Stimulated activated CD4-positive, alpha-beta T cell treated with anti-CD3 and anti-CD28 coated beads, Interleukin-1b, Interleukin-23, amount 100 ng/mL, for 48 hours (primary cell): Measurements from ENCODE around the gene ANKS3.
A peak's percentile ranks its signal among the peaks of the same experiment; 100 is the strongest.
"Not testable (repeated sequence)": the region's sequence is repeated elsewhere in the genome, so short reads cannot be mapped to it uniquely, and the experiment has no call there.

Experiments
- DNase-seq: peaks from one replicate; pipeline ENCODE4 v3.0.0-alpha.2; 2020

The ANKS3 gene

GRCh38 chr16:4752351-4753100 is 18.5 kb upstream of the ANKS3 start:
- DNase-seq, result no peak

DNA sequence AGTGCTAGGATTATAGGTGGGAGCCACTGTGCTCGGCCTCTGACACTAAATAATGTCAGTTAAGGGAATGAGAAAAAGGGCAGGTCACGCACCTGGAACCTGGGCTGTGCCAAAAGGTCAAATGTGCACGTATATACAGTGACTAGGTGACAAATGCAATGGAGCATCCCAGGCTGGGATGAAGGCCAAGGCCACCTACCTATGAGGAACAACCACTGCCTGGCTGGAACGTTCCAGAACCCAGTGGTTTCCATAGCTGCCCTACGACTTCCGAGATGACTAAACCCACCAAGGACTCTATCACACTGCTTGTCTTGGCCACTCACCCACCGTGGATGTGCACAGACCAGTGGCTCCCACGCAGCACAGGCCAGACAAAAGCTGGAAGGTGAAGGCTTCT is 16.8 kb upstream of the ANKS3 start:
- no peak for DNase-seq

DNA sequence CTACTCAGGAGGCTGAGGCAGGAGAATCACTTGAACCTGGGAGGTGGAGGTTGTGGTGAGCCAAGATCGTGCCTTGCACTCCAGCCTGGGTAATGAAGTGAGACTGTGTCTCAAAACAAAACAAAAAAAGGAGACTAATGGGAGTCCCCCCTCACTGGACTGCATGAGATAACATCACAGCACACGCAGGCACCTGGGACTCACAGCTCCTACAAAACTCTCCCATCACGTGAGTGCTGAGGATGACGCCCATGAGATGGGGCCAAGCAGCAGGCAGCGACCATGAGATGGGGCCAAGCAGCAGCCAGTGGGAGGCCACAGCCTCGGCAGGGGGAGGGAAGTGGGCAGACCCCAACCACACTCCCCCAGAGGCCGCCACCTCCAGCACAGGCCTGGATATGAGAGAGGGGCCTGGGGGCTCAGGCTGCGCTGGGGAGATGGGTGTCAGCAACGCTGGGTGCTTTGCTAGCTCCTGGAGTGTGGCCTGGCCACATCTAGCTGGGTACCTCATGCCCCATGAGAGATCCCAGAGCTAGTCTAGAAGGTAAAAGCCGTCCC is 15.7 kb upstream of the ANKS3 start:
- DNase-seq, result no peak

- no peak for DNase-seq
Measured at GRCh38 chr16:4748682-4749411, 14.8 kb upstream of the ANKS3 start.

- DNase-seq, result no peak
Measured at GRCh38 chr16:4747906-4748681, 14.0 kb upstream of the ANKS3 start.

- no peak for DNase-seq
Measured at GRCh38 chr16:4746991-4747574, 13.0 kb upstream of the ANKS3 start.

DNA sequence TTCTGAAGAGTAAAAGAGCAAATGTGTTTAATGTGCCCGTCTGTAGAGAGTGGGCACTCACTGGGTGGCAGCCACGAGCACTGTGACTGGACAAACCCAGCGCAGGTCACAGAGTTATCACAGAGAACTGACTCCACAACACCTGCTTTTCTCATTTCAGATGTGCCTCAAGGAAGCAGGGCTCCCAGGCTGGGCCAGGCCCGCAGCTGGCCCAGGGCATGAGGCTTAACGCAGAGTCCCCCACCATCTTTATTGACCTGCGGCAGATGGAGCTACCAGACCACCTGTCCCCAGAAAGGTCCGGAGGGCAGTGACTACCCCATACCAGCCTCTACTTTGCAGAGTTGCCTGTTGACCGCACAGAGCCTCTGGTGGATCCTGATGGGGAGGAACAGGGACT is 12.1 kb upstream of the ANKS3 start:
- DNase-seq, result no peak

DNA sequence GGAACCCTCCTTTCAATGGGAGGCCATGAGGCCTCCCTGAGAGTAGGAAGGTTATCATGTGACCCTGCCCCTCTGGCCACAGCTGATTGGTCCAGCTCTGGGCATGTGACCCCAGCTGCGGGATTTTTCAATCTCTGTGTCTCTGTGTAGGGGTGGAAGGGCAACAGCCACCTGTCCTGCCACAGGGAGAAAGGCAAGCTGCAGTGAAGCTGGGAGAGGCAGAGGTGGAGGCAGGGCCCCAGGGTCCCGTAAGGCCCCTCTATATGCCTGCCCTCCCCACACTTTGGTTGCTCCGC is 11.2 kb upstream of the ANKS3 start:
- no peak for DNase-seq

DNA sequence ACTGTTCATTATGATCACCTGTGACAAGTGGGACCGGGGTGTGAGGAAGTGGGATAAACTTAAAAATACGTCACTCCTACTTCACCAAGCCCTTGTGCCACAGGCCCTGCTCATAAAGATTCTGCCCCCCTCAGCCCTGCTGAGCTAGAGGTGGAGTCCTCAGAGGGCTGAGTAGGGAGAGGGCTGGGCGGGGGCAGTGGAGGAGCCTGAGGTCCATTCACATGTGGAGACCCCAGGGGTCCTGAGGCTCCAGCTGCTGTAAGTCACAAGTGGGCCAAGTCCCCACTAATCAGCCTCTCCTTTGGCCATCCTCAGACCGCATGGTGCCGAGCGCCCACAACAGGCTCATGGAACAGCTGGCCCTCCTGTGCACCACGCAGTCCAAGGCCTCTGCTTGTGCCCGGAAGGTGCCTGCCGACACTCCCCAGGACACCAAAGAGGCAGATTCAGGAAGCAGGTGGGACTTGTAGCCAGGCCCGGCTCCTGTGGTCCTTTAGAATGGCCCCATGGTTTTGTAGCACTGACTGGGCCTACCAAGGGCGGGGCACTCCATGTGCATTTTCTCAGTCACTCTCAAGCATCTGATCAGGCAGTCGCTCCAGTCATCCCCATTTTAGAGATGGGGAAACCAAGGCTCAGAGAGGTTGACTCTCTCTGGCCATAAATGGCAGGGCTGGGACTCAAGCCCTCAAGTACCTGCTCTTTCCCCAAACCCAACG is 10.6 kb upstream of the ANKS3 start:
- no peak for DNase-seq

- DNase-seq, result no peak
Measured at GRCh38 chr16:4743226-4743878, 9.3 kb upstream of the ANKS3 start.

GRCh38 chr16:4738370-4738769 is 4.3 kb upstream of the ANKS3 start:
- DNase-seq, result not testable (repeated sequence)

- DNase-seq, result no peak
Measured at GRCh38 chr16:4737545-4737944, 3.5 kb upstream of the ANKS3 start.

DNA sequence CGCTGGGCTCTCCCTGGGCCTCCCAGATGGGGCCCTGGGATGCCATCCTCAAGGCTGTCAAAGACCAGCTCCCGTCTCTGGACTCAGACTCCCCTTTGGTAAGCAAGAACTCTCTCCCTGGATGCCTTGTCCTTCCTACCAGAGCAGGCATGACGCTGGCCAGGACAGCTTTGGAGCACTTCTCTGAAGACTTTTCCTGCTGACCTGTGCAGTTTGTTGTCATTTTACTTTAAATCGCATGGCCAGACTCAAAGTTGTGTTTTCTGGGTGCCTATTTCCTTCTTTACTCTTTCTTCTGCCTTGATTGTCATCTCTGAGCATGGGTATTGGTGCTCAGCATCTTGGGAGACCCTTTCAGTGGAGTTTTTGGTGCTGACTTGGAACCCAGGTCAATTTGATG is 2.5 kb upstream of the ANKS3 start:
- no peak for DNase-seq

- DNase-seq, result peak; percentile 89
Measured at GRCh38 chr16:4734730-4735535, 862 bp upstream of the ANKS3 start.

- DNase-seq, result peak; percentile 14
Measured at GRCh38 chr16:4733747-4734062, 366 bp downstream of the ANKS3 start.

DNA sequence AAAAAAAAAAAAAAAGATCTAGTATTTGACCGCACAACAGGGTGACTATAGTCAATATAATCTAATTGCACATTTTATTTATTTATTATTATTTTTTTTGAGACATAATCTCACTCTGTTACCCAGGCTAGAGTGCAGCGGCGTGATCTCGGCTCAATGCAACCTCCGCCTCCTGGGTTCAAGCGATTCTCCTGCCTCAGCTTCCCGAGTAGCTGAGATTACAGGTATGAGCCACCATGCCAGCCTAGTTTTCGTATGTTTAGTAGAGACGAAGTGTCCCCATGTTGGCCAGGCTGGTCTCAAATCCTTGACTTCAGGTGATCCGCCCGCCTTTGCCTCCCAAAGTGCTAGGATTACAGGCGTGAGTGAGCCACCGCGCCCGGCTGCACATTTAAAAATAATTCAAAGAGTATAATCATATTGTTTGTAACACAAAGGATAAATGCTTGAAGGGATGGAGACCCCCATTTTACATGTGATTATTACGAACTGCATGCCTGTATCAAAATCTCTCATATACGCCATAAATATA is 794 bp downstream of the ANKS3 start:
- DNase-seq, result no peak

GRCh38 chr16:4729876-4730275 is 4.2 kb downstream of the ANKS3 start:
- no peak for DNase-seq

- no peak for DNase-seq
Measured at GRCh38 chr16:4728676-4729075, 5.4 kb downstream of the ANKS3 start.

GRCh38 chr16:4726616-4727015 is 7.5 kb downstream of the ANKS3 start:
- no peak for DNase-seq

- DNase-seq, result no peak
Measured at GRCh38 chr16:4724661-4725270, 9.3 kb downstream of the ANKS3 start.
